K562 (cell line): ENCODE results near the gene RRH. TPM values are rescaled to one million over a fixed set of nuclear protein-coding genes. Genes with fewer than 3 reads are reported as not detected.

Experiments used
- ASH1L ChIP-seq: fragments of 450-650 bp; IDR thresholded peaks from 2 replicates; pipeline ENCODE4 v1.6.1; 2018; ENCODE audit warnings: borderline replicate concordance, mild to moderate bottlenecking, low read depth; ENCODE audit not compliant: partially characterized antibody
- CBX3 ChIP-seq, 2 experiments: IDR thresholded peaks; 1 replicate in 1 of 2; 2 replicates in 1 of 2; pipeline ENCODE4 v1.6.1; 2012; ENCODE audit warnings: inconsistent platforms in 2 of 2, low read length in 2 of 2, borderline replicate concordance in 1 of 2, control low read depth in 1 of 2
- CXXC5 ChIP-seq: fragments of 250-450 bp; sonication (Bioruptor Pico); IDR thresholded peaks from 2 replicates; pipeline ENCODE4 v1.8.0; 2022; ENCODE audit warnings: inconsistent platforms, mild to moderate bottlenecking, moderate library complexity
- ETV6 ChIP-seq, 3 experiments: fragments of 150-350 bp in 1 of 3; sonication (generic) in 1 of 3; formaldehyde crosslinking in 1 of 3; IDR thresholded peaks; 2 replicates each; pipeline versions ENCODE4 v1.6.1 to v1.8.0; 2014 to 2022; ENCODE audit warnings: borderline replicate concordance in 2 of 3, low read depth in 2 of 3, antibody characterized with exemption in 1 of 3, low read length in 1 of 3, mild to moderate bottlenecking in 1 of 3, missing genetic modification reagents in 1 of 3
- MEF2A ChIP-seq: IDR thresholded peaks from 2 replicates; pipeline ENCODE4 v1.6.1; 2011; ENCODE audit warnings: low read depth, mild to moderate bottlenecking, low read length, moderate library complexity; ENCODE audit not compliant: control insufficient read depth
- MTA2 ChIP-seq: fragments of 450-650 bp; IDR thresholded peaks from 2 replicates; pipeline ENCODE4 v1.6.1; 2016; ENCODE audit warnings: low read depth
- PKNOX1 ChIP-seq: fragments of 450-650 bp; IDR thresholded peaks from 2 replicates; pipeline ENCODE4 v1.6.1; 2016
- SIX5 ChIP-seq, 2 experiments: IDR thresholded peaks; 2 replicates each; pipeline ENCODE4 v1.6.1; 2011; ENCODE audit warnings: low read length in 2 of 2, borderline replicate concordance in 1 of 2, low read depth in 1 of 2, mild to moderate bottlenecking in 1 of 2, moderate library complexity in 1 of 2; ENCODE audit not compliant: insufficient read depth in 1 of 2
- SMARCA4 ChIP-seq: fragments of 450-650 bp; IDR thresholded peaks from 2 replicates; pipeline ENCODE4 v1.6.1; 2016
- SP2 ChIP-seq: IDR thresholded peaks from 2 replicates; pipeline ENCODE4 v1.6.1; 2011; ENCODE audit warnings: mild to moderate bottlenecking, low read depth, low read length, moderate library complexity; ENCODE audit not compliant: poor library complexity, severe bottlenecking; ENCODE audit errors: extremely low read depth
- TRIM28 ChIP-seq: fragments of 450-650 bp; IDR thresholded peaks from 2 replicates; pipeline ENCODE4 v1.6.1; 2017
- VEZF1 ChIP-seq: fragments of 200-800 bp; sonication (Bioruptor generic); IDR thresholded peaks from 2 replicates; pipeline ENCODE4 v1.6.1; 2017; ENCODE audit warnings: missing genetic modification characterization, missing compliant biosample characterization
- ZBTB1 ChIP-seq: sonication (generic); formaldehyde crosslinking; IDR thresholded peaks from 2 replicates; pipeline ENCODE4 v1.8.1; 2023; ENCODE audit warnings: missing genetic modification reagents, low read depth, mild to moderate bottlenecking, borderline replicate concordance
- ZEB2 ChIP-seq: fragments of 450-650 bp; IDR thresholded peaks from 2 replicates; pipeline ENCODE4 v1.6.1; 2016
- ZFX ChIP-seq: sonication (generic); formaldehyde crosslinking; IDR thresholded peaks from 2 replicates; pipeline ENCODE4 v1.8.0; 2022; ENCODE audit warnings: mild to moderate bottlenecking, missing genetic modification reagents, moderate library complexity
- ZNF12 ChIP-seq: sonication (generic); formaldehyde crosslinking; IDR thresholded peaks from 2 replicates; pipeline ENCODE4 v1.4.0; 2020; ENCODE audit warnings: mild to moderate bottlenecking, missing genetic modification reagents
- ZNF431 ChIP-seq: sonication (generic); formaldehyde crosslinking; IDR thresholded peaks from 2 replicates; pipeline ENCODE4 v1.8.0; 2022; ENCODE audit warnings: mild to moderate bottlenecking, missing genetic modification reagents
- ZNF592 ChIP-seq: fragments of 450-650 bp; IDR thresholded peaks from 2 replicates; pipeline ENCODE4 v1.6.1; 2017; ENCODE audit warnings: antibody characterized with exemption, mild to moderate bottlenecking
- polyA plus RNA-seq, 8 experiments: library from polyadenylated mRNA; depleted of rRNA in 4 of 8; stranded (reverse) in 5 of 8; unstranded in 3 of 8; fragments of >200 nt; fragmentation: Nextera tagmentation in 2 of 8; fragmentation: Illumina TruSeq in 1 of 8; extraction: Ambion mirVana in 2 of 8; extraction: Trizol in 1 of 8; gene quantifications; 2 replicates each; pipeline versions ENCODE4 v1.2.1 to v1.2.3, GENCODE V29; 2011 to 2014; ENCODE audit warnings: inconsistent platforms in 1 of 8, missing spikeins in 1 of 8
- total RNA-seq, 7 experiments: library from RNA; depleted of rRNA in 6 of 7; stranded (reverse); fragments of >200 nt in 6 of 7; fragmentation: Illumina TruSeq in 2 of 7; extraction: Trizol in 2 of 7; gene quantifications; 2 replicates each; pipeline versions ENCODE4 v1.2.1 to v1.2.3, GENCODE V29; 2011 to 2021; ENCODE audit warnings: low replicate concordance in 1 of 7

Gene RRH
- total and polyA plus RNA-seq, 9 of the 15 experiments (the other 6 are each of a cell fraction or from before 2014, with no cell fraction given), result 0.04 to 0.31 (median 0.12) TPM; not detected in 3

- TF ChIP-seq ASH1L, result peak; percentile 28
- TF ChIP-seq ZNF592, result peak; percentile 62; the same call in 1 of the 2 replicates
- peak in 1 of 2 experiments; percentile 45; a peak in 1 of 3 replicates for TF ChIP-seq CBX3 (IDR thresholded peaks at IDR 0.05; ENCODE audit: borderline replicate concordance in 1 of 2, low read length in 2 of 2)
- TF ChIP-seq ZNF12, result no peak
- TF ChIP-seq ZNF431 (CRISPR knock-in tag), result 0 out of 2 replicates have a peak, but pooled peaks have one; percentile 7
- TF ChIP-seq CXXC5, result peak; percentile 21; the same call in 1 of the 2 replicates
- TF ChIP-seq MTA2, result peak; percentile 65; the same call in 1 of the 2 replicates
- no peak for TF ChIP-seq MEF2A
- peak; percentile 67 for TF ChIP-seq SMARCA4
- no peak for TF ChIP-seq SIX5 (IDR thresholded peaks at IDR 0.05; ENCODE audit: borderline replicate concordance in 1 of 2, insufficient read depth in 1 of 2, low read depth in 1 of 2, low read length in 2 of 2)
- TF ChIP-seq ZBTB1 (CRISPR knock-in tag), result no peak
- no peak for TF ChIP-seq TRIM28
- TF ChIP-seq ZFX (CRISPR knock-in tag), result peak; percentile 22; the same call in 1 of the 2 replicates
- no peak for TF ChIP-seq ETV6 (IDR thresholded peaks at IDR 0.05; ENCODE audit: borderline replicate concordance in 1 of 2, low read depth in 2 of 2, low read length in 1 of 2)
- no peak for TF ChIP-seq ETV6 (CRISPR knock-in tag; IDR thresholded peaks at IDR 0.05; ENCODE audit: borderline replicate concordance)
- peak; percentile 61; the same call in 1 of the 2 replicates for TF ChIP-seq ZEB2
- TF ChIP-seq PKNOX1, result peak; percentile 90
- peak; percentile 70 for TF ChIP-seq VEZF1 (CRISPR knock-in tag)
- no peak for TF ChIP-seq SP2
Observed at GRCh38 chr4:109810552-109811387, 17.0 kb upstream of the RRH start (continued).
